MM.1S (cell line): ENCODE data around the gene WNT4.

Experiments used
- EZH2 ChIP-seq: fragments of 300-600 bp; sonication (generic); optimal IDR thresholded peaks from 2 replicates; pipeline ENCODE3; 2017; ENCODE audit warnings: low read depth, mild to moderate bottlenecking, antibody characterized with exemption, low read length, mixed read lengths
- TF ChIP-seq, protein P1 (sequence below): fragments of 300-600 bp; sonication (generic); IDR thresholded peaks from 2 replicates; pipeline ENCODE4 v1.5.1; 2016; ENCODE audit warnings: antibody characterized with exemption, low read length, mixed read lengths

GRCh38 chr1:22166439-22166838 is 23.5 kb upstream of the WNT4 start:
- TF ChIP-seq EZH2: no peak
- TF ChIP-seq, protein P1, sequence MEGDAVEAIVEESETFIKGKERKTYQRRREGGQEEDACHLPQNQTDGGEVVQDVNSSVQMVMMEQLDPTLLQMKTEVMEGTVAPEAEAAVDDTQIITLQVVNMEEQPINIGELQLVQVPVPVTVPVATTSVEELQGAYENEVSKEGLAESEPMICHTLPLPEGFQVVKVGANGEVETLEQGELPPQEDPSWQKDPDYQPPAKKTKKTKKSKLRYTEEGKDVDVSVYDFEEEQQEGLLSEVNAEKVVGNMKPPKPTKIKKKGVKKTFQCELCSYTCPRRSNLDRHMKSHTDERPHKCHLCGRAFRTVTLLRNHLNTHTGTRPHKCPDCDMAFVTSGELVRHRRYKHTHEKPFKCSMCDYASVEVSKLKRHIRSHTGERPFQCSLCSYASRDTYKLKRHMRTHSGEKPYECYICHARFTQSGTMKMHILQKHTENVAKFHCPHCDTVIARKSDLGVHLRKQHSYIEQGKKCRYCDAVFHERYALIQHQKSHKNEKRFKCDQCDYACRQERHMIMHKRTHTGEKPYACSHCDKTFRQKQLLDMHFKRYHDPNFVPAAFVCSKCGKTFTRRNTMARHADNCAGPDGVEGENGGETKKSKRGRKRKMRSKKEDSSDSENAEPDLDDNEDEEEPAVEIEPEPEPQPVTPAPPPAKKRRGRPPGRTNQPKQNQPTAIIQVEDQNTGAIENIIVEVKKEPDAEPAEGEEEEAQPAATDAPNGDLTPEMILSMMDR: no peak
